Epidermal melanocyte (primary cell): ENCODE measurements around the gene WFIKKN1.

Source experiments
- DNase-seq: peaks from one replicate; pipeline ENCODE4 v3.0.0; 2011; ENCODE audit warnings: low spot score; ENCODE audit not compliant: insufficient read length

The WFIKKN1 gene

DNA sequence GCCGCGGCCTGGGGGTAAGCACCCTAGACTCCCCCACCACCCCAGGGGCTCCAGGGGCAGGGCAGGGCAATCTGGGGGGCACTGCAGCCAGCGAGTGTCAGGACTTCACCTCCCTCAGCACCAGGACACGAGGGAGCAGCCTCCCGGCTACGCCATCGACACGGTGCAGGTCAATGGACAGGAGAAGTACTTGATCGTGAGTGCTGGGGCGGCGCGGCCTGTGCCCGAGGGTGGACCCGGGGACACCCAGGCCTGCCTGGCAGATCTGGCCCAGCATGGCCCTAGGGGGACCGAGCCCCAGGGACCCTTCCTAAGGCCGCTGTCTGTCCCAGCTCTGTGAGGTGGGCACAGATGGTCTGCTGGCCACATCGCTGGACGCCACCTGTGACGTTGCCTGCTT is 41.6 kb downstream of the WFIKKN1 start:
- no peak for DNase-seq

DNA sequence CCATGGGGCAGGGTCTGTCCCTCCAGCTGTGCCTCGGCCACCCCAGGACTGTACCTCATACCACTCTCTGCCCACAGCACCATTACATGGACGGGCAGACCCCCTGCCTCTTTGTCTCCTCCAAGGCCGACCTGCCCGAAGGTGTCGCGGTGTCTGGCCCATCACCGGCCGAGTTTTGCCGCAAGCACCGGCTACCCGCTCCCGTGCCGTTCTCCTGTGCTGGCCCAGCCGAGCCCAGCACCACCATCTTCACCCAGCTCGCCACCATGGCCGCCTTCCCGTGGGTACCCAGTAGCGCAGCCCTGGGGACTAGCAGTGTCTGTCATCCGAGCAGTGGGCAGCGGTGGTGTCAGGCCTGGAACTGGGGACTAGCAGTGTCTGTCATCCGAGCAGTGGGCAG is 42.1 kb downstream of the WFIKKN1 start:
- DNase-seq = no peak

DNA sequence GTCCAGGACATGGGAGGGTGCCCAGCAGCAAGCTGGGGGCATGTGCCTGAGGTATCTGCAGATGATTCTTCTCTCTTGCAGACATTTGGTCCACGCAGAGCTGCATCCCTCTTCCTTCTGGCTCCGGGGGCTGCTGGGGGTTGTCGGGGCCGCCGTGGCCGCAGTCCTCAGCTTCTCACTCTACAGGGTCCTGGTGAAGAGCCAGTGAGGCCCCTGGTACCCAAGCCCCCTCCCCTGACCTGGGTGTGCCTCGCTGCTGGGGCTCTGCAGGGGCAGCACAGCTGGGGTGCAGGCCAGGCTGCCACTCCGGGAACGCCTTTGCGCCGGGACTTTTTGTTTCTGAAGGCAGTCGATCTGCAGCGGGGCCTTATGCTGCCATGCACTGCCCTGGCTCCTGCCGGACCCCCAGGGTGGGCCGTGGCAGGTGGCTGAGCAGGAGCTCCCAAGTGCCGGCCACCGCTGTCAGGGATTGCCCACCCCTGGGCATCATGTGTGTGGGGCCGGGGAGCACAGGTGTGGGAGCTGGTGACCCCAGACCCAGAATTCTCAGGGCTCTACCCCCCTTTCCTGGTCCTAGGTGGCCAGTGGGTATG is 42.7 kb downstream of the WFIKKN1 start:
- DNase-seq = no peak

DNA sequence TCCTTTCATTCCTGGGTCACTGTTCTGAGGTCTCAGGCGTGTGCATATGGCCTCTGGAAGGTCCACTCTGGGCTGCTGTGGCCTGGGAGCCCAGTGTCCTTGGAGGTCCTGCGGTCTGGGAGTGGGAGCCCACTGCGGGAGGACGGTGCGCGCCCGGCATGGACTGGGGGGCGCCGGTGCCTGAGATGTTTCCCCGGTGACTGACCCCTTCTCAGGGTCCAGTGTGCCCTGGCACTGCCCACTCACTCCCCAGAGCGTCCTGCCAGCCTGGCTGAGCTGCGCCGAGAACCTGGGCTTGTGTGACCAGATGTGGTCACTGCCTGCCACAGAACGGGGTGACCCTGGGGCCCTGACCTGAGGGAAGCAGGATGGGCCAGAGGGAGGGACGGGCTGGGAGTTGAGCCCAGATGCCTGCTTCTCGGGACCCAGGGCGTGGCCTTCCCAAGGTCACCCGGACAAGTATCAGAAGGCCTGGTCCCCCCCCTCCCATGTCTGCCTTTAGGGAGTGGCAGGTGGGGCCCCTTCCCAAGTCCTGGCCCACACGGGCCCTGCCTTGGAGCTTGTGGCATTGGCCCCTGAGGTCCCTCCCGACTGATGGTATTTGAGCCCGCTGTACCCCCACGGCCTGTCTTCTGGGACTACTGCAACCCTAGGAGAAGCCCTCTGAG is 43.6 kb downstream of the WFIKKN1 start:
- no peak for DNase-seq

DNA sequence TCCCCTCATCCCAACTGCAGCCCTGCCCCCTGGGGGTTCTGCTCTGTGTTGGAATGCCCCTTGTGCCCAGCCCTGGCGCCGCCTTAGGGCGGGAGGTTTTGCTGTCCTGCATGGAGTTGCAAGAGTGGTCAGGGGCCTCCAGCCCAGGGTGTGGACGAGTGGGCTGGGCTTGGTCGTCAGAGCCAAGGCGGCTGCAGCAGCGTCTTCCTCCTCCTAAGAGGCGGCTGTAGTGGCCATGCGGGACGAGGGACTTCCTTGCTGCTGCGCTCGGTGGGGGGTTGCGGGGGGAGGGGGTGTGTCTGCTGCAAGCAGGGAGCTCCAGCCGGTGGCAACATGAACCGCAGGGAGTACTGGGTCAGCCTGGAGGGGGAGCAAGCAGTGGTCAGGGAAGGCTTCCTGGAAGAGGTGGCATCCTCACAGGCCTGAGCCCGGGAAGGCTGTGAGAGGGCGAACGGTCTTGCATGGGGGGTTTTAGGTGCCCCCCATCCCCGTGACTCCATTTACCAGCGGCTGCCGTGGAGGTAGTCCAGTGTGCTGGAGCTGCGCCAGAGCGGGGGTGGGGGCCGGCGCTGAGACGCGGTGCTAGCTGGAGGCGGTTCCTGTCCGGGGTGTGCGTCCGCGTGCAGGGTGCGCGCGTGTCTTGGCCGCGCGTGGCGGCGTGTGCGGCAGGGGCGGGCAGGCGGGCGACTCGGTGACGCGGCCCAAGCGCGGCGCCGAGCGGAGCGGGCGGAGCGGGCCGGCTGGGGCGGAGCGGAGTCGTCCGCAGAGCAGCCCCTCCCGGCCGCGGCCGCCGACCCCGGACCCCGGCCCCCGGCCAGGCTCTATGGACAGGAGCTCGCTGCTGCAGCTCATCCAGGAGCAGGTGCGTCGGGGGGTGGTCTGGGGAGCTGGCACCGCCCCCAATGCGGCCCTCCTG is 44.4 kb downstream of the WFIKKN1 start, which contains the start of gene RHBDL1:
Gene RHBDL1, plus strand, starts transcription at position 704 of the 916 bp plus-strand sequence. Its CDS starts 120 bp downstream, at position 824.
- DNase-seq = no peak

DNA sequence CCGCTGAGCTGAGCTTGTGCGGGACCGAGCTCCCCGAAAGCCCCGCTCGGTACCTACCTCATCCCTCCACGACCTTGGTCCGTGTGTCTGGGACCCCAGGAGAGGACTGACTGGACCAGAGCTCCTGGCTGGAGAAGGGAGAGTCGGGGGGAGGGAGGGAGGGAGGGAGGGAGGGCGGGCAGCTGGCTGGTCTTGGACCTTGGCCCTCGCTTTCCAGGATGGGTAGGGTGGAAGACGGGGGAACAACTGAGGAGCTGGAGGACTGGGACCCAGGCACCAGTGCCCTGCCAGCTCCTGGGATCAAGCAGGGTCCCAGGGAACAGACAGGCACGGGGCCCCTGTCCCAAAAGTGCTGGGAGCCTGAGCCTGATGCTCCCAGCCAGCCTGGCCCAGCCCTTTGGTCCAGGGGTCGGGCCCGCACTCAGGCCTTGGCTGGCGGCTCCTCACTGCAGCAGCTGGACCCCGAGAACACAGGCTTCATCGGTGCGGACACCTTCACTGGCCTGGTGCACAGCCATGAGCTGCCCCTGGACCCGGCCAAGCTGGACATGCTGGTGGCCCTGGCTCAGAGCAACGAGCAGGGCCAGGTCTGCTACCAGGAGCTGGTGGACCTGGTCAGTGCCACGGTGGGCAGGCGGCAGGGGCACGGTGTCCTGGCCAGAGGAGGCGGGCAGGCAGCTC is 45.2 kb downstream of the WFIKKN1 start:
- no peak for DNase-seq

DNA sequence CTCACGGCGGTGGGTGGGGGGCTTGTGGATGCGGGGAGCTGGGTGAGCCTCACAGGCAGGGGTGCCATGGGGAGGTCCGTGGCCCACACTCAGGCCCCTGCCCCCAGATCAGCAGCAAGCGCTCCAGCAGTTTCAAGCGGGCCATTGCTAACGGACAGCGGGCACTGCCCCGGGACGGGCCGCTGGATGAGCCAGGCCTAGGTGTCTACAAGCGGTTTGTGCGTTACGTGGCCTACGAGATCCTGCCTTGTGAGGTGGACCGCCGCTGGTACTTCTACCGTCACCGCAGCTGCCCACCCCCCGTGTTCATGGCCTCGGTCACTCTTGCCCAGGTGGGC is 45.7 kb downstream of the WFIKKN1 start:
- DNase-seq = no peak

DNA sequence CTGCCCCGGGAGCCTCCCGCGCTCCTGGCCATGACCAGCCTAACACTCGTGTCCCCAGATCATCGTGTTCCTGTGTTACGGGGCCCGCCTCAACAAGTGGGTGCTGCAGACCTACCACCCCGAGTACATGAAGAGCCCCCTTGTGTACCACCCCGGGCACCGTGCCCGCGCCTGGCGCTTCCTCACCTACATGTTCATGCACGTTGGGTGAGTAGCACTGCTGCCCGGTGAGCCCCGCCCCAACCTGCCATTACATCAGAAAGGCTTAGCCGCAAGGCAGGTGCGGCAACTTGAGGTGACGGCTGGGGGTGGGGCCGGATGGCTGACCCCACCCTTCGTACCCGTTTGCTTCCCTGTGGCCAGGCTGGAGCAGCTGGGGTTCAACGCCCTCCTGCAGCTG is 46.1 kb downstream of the WFIKKN1 start:
- DNase-seq = no peak

DNA sequence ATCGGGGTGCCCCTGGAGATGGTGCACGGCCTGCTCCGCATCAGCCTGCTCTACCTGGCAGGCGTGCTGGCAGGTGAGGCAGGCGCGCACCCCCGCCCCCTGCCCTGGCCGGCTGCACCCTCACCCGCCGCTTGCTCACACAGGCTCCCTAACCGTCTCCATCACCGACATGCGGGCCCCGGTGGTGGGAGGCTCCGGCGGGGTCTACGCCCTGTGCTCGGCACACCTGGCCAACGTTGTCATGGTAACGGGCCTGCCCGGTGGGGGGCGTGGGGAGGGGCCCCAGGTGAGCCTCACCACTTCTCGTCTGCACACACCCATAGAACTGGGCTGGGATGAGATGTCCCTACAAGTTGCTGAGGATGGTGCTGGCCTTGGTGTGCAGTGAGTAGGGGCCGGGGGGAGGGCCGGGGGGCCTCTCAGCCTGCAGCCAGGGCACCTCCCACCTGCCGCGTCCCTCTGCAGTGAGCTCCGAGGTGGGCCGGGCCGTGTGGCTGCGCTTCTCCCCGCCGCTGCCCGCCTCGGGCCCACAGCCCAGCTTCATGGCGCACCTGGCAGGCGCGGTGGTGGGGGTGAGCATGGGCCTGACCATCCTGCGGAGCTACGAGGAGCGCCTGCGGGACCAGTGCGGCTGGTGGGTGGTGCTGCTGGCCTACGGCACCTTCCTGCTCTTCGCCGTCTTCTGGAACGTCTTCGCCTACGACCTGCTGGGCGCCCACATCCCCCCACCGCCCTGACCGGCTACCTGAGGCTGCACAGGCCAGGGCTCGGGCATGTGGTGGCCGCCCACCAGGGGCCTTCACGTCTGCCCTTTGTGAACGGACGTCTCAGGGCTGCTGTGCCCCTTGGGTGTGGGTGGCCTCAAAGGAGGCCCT is 46.8 kb downstream of the WFIKKN1 start:
- no peak for DNase-seq

DNA sequence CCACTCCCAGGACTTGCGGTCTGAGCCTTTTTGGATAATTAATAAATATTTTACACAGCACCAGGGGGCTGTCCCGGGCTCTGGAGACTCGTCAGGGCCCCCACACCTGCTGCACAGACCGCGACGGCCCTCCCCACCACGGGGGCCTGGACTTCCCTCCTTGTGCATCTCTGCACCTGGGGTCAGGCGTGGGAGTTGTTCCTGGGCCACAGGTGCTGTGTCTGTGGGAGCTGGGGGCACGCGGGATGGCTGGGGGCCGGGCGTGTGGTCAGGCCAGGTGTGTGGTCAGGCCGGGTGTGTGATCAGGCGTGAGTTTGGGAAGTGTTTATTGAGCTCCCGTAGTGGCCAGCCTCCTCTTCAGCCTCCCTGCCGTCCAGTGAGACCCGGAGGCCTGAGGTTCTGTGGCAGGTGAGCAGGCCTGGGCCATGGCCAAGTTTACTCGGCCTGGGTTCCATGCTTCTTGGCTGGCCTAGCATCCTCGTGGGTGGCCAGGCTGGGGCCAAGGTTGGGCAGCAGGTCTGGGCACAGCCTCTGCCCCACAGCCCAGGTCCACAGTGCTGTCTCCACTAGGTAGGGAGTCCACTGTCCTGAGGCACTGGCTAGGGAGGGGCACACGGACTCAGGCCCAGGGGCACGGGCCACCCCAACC is 47.5 kb downstream of the WFIKKN1 start:
- DNase-seq = no peak

DNA sequence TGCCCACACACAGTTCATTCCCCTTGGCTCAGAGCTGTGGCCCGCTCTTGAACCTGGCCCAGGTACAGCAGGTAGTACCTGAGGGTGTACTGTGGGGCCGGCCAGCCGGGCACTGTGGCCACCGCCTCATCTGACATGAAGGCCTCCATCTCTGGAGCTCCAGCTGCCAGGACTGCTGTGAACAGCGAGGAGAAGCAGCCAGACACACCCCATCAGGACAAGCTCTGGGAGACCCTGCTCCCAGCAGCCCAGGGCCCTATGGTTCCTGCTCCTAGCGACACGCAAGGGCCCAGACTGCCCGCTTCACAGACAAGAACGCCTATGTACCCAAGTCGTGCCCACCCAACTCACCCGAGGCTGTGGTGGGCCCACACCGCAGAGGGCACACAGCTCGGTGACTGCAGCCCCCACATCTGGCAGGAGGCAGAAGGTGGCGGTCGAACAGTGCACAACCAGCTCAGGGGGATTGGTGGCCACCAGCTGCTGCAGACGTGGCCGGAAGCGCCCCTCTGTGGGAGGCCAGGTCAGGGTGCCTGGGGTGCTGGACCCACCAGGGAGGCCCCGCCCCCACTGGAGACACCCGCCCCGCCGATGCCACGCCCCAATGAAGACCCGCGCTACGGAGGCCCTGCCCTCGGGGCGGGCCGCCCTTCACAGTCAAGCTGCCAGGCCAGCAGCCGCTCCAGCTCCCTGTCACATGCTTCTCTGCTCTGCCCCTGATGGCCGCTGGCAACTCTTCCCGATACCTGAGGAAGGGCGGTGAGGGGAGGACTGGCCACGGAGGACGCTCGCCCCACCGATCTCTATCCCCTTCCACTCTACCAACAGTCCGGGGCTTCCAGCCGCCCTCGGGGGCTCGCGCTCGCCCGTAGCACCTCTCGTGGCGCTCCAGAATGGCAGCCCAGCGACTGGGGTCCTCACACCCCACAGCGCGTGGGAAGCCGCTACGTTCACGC is 48.4 kb downstream of the WFIKKN1 start:
- no peak for DNase-seq

DNA sequence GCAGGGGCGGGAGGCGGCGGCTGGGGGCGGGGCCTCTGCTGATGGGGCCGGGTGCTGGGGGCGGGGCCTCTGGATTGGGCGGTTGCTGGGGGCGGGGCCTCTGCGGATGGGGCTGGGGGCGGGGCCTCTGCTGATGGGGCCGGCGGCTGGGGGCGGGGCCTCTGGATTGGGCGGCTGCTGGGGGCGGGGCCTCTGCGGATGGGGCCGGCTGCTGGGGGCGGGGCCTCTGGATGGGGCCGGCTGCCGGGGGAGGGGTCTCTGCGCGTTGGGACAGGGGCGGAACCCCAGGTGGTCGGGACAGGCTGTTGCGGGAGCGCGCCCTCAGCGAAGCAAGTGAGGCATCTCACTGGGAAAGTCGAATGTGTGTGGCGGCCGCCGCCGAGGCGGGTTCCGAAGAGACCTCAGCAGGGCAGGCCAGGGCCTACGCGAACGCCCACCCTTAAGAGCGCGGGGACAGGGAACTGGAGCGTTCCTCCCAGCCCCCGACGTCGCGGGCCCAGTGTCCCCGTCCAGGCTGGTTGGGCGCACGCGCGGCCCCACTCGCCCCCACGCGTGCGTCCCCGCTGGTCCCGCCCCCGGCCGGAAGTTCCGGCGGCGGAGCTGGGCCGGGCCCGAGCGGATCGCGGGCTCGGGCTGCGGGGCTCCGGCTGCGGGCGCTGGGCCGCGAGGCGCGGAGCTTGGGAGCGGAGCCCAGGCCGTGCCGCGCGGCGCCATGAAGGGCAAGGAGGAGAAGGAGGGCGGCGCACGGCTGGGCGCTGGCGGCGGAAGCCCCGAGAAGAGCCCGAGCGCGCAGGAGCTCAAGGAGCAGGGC is 49.2 kb downstream of the WFIKKN1 start, which contains the start of gene STUB1:
Gene STUB1, plus strand, starts transcription at position 597 of the 811 bp plus-strand sequence. Its CDS starts 116 bp downstream, at position 713.
- DNase-seq = no peak

DNA sequence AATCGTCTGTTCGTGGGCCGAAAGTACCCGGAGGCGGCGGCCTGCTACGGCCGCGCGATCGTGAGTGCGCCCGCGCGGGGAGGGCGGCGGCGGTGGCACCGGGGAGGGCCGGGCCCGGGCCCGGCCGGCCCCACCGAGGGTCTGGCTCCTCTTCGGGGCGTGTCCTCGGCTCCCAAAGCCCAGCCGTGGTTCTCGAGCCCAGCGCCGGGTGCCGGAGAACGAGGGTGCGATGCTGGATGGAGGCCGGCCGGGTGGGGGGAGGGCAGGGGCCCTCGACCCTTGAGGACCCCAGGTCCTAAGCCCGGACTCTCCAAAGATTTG is 49.8 kb downstream of the WFIKKN1 start:
- no peak for DNase-seq

DNA sequence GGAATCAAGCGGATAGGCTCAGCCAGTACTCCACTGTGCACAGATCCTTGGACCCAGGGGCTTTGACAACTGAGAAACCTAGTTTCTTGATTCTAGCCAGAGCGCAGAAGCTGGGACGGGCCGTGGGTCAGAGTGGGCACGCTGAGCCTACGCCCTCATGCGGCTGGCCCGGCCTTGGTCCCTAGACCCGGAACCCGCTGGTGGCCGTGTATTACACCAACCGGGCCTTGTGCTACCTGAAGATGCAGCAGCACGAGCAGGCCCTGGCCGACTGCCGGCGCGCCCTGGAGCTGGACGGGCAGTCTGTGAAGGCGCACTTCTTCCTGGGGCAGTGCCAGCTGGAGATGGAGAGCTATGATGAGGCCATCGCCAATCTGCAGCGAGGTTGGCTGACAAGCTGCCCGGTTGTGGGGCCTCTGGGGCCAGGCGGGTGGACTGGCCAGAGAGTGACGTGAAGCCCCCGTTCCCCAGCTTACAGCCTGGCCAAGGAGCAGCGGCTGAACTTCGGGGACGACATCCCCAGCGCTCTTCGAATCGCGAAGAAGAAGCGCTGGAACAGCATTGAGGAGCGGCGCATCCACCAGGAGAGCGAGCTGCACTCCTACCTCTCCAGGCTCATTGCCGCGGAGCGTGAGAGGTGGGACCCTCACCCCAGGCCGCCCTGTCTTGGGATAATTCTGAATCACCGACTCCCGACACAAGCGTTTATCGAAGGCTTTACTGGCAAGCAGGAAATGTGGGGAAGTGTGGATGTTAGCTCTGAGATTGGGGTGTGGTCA is 50.4 kb downstream of the WFIKKN1 start:
- DNase-seq = no peak

DNA sequence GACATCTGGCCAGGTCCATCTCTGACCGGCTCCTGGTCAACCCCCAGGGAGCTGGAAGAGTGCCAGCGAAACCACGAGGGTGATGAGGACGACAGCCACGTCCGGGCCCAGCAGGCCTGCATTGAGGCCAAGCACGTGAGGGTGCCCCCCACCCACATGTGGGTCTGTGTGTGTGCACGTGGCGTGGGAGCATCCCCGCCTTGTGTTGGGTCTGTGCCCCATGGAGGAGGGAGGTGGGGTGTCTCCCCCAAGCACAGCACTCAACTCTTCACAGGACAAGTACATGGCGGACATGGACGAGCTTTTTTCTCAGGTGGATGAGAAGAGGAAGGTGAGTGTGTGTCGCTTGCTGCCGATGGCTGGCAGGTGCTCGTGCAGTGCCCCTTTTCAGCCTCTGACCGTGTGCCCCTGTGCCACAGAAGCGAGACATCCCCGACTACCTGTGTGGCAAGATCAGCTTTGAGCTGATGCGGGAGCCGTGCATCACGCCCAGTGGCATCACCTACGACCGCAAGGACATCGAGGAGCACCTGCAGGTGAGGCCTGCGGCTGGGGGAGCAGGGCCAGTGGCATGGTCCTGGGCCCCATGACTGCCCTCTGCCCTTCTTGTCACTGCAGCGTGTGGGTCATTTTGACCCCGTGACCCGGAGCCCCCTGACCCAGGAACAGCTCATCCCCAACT is 51.1 kb downstream of the WFIKKN1 start:
- no peak for DNase-seq

DNA sequence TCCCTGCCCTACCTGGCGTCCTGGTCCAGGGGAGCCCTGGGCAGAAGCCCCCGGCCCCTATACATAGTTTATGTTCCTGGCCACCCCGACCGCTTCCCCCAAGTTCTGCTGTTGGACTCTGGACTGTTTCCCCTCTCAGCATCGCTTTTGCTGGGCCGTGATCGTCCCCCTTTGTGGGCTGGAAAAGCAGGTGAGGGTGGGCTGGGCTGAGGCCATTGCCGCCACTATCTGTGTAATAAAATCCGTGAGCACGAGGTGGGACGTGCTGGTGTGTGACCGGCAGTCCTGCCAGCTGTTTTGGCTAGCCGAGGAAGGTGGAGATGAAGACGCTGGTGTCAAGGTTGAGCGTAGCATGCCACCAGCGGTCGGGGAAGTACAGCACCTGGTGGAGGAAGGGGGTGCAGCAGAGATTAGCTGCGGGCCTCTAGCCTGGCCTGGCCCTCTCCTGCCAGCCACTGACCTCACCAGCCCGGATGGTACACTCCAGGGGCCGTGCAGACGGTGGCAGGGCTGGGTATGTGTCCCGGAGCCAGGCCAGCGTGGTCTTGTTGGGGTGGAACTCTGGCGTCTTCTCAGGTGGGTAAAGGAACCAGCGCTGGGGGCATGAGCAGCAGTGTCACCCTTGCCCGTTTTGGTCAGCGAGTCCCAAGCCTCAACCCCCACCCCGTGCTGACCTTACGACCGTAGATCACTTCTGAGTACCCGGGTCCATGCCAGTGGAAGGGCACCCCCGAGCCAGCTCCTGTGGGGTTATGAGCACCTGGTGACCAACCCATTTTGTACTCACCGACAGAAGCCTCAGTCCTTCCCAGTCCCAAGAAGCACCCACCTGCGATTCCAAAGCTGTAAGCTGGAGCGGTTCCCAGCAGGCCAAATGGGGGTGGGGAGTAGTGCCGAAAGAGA is 52.0 kb downstream of the WFIKKN1 start:
- DNase-seq = no peak
